K562 (cell line): ENCODE data around the gene IRF3. TPM values are rescaled to one million over a fixed set of nuclear protein-coding genes. Genes with fewer than 3 reads are reported as not detected.
A peak's percentile ranks its signal among the peaks of the same experiment; 100 is the strongest.

Experiments used
- CHD4 ChIP-seq: fragments of 200-600 bp; sonication (generic); IDR thresholded peaks from 3 replicates; pipeline ENCODE4 v1.6.1; 2012; ENCODE audit warnings: low read depth, mild to moderate bottlenecking, mixed read lengths, low read length, inconsistent platforms; ENCODE audit not compliant: insufficient read depth, insufficient replicate concordance, poor library complexity, severe bottlenecking
- ERF ChIP-seq: fragments of 450-650 bp; formaldehyde crosslinking; IDR thresholded peaks from 2 replicates; pipeline ENCODE4 v1.4.0; 2020; ENCODE audit warnings: mild to moderate bottlenecking, mixed read lengths
- HNRNPL ChIP-seq: fragments of 200-400 bp; formaldehyde crosslinking; IDR thresholded peaks from 2 replicates; pipeline ENCODE4 v1.6.1; 2017; ENCODE audit warnings: low read depth, mild to moderate bottlenecking, low read length
- L3MBTL2 ChIP-seq: fragments of 450-650 bp; IDR thresholded peaks from 2 replicates; pipeline ENCODE4 v1.6.1; 2016; ENCODE audit warnings: mild to moderate bottlenecking, moderate library complexity
- MTA1 ChIP-seq: fragments of 450-650 bp; IDR thresholded peaks from 2 replicates; pipeline ENCODE4 v1.6.1; 2017; ENCODE audit warnings: borderline replicate concordance
- NFIC ChIP-seq: fragments of 450-650 bp; IDR thresholded peaks from 2 replicates; pipeline ENCODE4 v1.6.1; 2017; ENCODE audit warnings: mild to moderate bottlenecking, inconsistent platforms
- PHF20 ChIP-seq: fragments of 450-650 bp; IDR thresholded peaks from 2 replicates; pipeline ENCODE4 v1.6.1; 2018; ENCODE audit not compliant: partially characterized antibody
- PHF8 ChIP-seq: fragments of 200-600 bp; sonication (generic); IDR thresholded peaks from 2 replicates; pipeline ENCODE4 v1.6.1; 2012; ENCODE audit warnings: mixed run types, mild to moderate bottlenecking, inconsistent platforms, low read length, moderate library complexity, borderline replicate concordance
- PML ChIP-seq: IDR thresholded peaks from 2 replicates; pipeline ENCODE4 v1.6.1; 2012; ENCODE audit warnings: low read length, inconsistent platforms
- SRSF1 ChIP-seq: fragments of 200-400 bp; formaldehyde crosslinking; IDR thresholded peaks from 2 replicates; pipeline ENCODE4 v1.6.1; 2017; ENCODE audit warnings: mild to moderate bottlenecking, low read depth, low read length, moderate library complexity
- SUPT5H ChIP-seq: fragments of 450-650 bp; IDR thresholded peaks from 2 replicates; pipeline ENCODE4 v1.6.1; 2016
- TAF7 ChIP-seq: fragments of 450-650 bp; IDR thresholded peaks from 2 replicates; pipeline ENCODE4 v1.6.1; 2016; ENCODE audit warnings: missing genetic modification characterization, missing compliant biosample characterization
- ZFP30 ChIP-seq: fragments of 250-450 bp; sonication (Bioruptor Pico); IDR thresholded peaks from 2 replicates; pipeline ENCODE4 v1.8.0; 2022; ENCODE audit warnings: moderate library complexity, mild to moderate bottlenecking, inconsistent platforms, borderline replicate concordance
- ZNF175 ChIP-seq: fragments of 200-800 bp; sonication (Bioruptor generic); IDR thresholded peaks from 2 replicates; pipeline ENCODE4 v1.6.1; 2016; ENCODE audit warnings: low read depth, mild to moderate bottlenecking, missing genetic modification characterization, missing compliant biosample characterization
- polyA plus RNA-seq, 8 experiments: library from polyadenylated mRNA; depleted of rRNA in 4 of 8; stranded (reverse) in 5 of 8; unstranded in 3 of 8; fragments of >200 nt; fragmentation: Nextera tagmentation in 2 of 8; fragmentation: Illumina TruSeq in 1 of 8; extraction: Ambion mirVana in 2 of 8; extraction: Trizol in 1 of 8; gene quantifications; 2 replicates each; pipeline versions ENCODE4 v1.2.1 to v1.2.3, GENCODE V29; 2011 to 2014; ENCODE audit warnings: inconsistent platforms in 1 of 8, missing spikeins in 1 of 8
- total RNA-seq, 7 experiments: library from RNA; depleted of rRNA in 6 of 7; stranded (reverse); fragments of >200 nt in 6 of 7; fragmentation: Illumina TruSeq in 2 of 7; extraction: Trizol in 2 of 7; gene quantifications; 2 replicates each; pipeline versions ENCODE4 v1.2.1 to v1.2.3, GENCODE V29; 2011 to 2021; ENCODE audit warnings: low replicate concordance in 1 of 7
- TF ChIP-seq, protein P1 (sequence below): sonication (generic); formaldehyde crosslinking; IDR thresholded peaks from 2 replicates; pipeline ENCODE4 v1.8.1; 2023; ENCODE audit warnings: mild to moderate bottlenecking, missing genetic modification reagents
- TF ChIP-seq, protein P2 (sequence below): fragments of 250-450 bp; sonication (Bioruptor Pico); IDR thresholded peaks from 2 replicates; pipeline ENCODE4 v1.8.0; 2021; ENCODE audit warnings: borderline replicate concordance, mild to moderate bottlenecking, moderate library complexity; ENCODE audit not compliant: poor library complexity, severe bottlenecking
- TF ChIP-seq, protein P3 (sequence below): sonication (generic); formaldehyde crosslinking; IDR thresholded peaks from 2 replicates; pipeline ENCODE4 v1.8.0; 2022; ENCODE audit warnings: mild to moderate bottlenecking, missing genetic modification reagents

The IRF3 gene
- total and polyA plus RNA-seq, 9 of the 15 experiments (the other 6 are each of a cell fraction or from before 2014, with no cell fraction given), result 7.5 to 145 (median 65.4) TPM

DNA sequence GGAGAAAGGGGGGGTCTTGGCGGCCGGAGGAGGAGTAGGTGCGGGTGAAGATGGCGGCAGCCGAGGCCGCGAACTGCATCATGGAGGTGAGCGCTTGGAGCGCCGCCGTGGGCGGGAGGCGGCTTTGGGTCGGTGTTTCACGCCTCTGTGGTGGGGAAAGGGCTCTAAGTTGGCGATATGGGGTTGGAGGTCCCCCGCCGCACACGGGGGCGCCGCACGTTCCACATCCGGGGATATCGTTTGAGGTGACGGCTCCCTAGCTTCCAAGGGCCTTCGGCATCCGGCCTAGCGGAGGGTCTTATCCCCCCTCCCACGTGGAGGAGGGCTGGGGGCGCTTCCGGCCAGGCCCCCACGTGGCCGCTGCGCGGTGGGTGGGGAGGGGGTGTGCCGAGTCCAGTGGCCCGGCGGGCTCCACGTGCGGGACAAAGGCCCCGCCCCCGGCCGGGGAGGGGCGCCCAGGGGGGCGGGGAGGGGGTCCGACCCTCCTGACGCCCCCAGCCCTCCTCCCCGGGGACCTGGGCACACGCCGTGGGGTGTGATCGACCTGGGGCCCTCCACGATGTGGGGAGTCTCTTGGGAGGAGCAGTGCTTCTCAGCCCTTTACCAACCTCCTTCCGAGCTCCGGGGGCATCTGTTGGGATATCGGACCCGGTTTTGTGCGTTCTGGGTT is 11.7 kb upstream of the IRF3 start, which contains the start of gene PRMT1 (continued):
- TF ChIP-seq, protein P1, sequence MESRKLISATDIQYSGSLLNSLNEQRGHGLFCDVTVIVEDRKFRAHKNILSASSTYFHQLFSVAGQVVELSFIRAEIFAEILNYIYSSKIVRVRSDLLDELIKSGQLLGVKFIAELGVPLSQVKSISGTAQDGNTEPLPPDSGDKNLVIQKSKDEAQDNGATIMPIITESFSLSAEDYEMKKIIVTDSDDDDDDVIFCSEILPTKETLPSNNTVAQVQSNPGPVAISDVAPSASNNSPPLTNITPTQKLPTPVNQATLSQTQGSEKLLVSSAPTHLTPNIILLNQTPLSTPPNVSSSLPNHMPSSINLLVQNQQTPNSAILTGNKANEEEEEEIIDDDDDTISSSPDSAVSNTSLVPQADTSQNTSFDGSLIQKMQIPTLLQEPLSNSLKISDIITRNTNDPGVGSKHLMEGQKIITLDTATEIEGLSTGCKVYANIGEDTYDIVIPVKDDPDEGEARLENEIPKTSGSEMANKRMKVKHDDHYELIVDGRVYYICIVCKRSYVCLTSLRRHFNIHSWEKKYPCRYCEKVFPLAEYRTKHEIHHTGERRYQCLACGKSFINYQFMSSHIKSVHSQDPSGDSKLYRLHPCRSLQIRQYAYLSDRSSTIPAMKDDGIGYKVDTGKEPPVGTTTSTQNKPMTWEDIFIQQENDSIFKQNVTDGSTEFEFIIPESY (CRISPR knock-in tag), result 0 out of 2 replicates have a peak, but pooled peaks have one; percentile 10
- TF ChIP-seq NFIC (peak; percentile 51), CHD4 (no peak), SRSF1 (0 out of 2 replicates have a peak, but pooled peaks have one; percentile 72), PHF8 (peak; percentile 94), PHF20 (peak; percentile 32), MTA1 (peak; percentile 35; the same call in 1 of the 2 replicates), TAF7 (peak; percentile 89), ZFP30 (CRISPR knock-in tag) (no peak), L3MBTL2 (peak; percentile 67; the same call in 1 of the 2 replicates), ZNF175 (CRISPR knock-in tag) (no peak), HNRNPL (0 out of 2 replicates have a peak, but pooled peaks have one; percentile 48), SUPT5H (peak; percentile 96), PML (peak; percentile 77), ERF (CRISPR knock-in tag) (peak; percentile 91)
- TF ChIP-seq, protein P2, sequence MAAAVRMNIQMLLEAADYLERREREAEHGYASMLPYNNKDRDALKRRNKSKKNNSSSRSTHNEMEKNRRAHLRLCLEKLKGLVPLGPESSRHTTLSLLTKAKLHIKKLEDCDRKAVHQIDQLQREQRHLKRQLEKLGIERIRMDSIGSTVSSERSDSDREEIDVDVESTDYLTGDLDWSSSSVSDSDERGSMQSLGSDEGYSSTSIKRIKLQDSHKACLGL, result peak; percentile 94
- TF ChIP-seq, protein P3, sequence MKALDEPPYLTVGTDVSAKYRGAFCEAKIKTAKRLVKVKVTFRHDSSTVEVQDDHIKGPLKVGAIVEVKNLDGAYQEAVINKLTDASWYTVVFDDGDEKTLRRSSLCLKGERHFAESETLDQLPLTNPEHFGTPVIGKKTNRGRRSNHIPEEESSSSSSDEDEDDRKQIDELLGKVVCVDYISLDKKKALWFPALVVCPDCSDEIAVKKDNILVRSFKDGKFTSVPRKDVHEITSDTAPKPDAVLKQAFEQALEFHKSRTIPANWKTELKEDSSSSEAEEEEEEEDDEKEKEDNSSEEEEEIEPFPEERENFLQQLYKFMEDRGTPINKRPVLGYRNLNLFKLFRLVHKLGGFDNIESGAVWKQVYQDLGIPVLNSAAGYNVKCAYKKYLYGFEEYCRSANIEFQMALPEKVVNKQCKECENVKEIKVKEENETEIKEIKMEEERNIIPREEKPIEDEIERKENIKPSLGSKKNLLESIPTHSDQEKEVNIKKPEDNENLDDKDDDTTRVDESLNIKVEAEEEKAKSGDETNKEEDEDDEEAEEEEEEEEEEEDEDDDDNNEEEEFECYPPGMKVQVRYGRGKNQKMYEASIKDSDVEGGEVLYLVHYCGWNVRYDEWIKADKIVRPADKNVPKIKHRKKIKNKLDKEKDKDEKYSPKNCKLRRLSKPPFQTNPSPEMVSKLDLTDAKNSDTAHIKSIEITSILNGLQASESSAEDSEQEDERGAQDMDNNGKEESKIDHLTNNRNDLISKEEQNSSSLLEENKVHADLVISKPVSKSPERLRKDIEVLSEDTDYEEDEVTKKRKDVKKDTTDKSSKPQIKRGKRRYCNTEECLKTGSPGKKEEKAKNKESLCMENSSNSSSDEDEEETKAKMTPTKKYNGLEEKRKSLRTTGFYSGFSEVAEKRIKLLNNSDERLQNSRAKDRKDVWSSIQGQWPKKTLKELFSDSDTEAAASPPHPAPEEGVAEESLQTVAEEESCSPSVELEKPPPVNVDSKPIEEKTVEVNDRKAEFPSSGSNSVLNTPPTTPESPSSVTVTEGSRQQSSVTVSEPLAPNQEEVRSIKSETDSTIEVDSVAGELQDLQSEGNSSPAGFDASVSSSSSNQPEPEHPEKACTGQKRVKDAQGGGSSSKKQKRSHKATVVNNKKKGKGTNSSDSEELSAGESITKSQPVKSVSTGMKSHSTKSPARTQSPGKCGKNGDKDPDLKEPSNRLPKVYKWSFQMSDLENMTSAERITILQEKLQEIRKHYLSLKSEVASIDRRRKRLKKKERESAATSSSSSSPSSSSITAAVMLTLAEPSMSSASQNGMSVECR (CRISPR knock-in tag), result peak; percentile 95
